IPS DF 6.9 (cell line): Measurements from ENCODE around the gene PSME3IP1.

ENCODE experiments used
- DNase-seq: peaks from one replicate; pipeline ENCODE4 v3.0.0-alpha.2; 2013; ENCODE audit warnings: low read depth, low spot score
- H3K27ac ChIP-seq: one replicate; pipeline ENCODE4 v1.5.1; 2013; ENCODE audit warnings: low read length, control low read depth
- H3K27me3 ChIP-seq: 2 replicates; pipeline ENCODE4 v1.6.1; 2013; ENCODE audit warnings: mild to moderate bottlenecking, low read length; ENCODE audit not compliant: control insufficient read depth, insufficient read depth
- H3K36me3 ChIP-seq: 2 replicates; pipeline ENCODE4 v1.6.1; 2013; ENCODE audit warnings: low read length; ENCODE audit not compliant: control insufficient read depth, insufficient read depth
- H3K4me1 ChIP-seq: 2 replicates; pipeline ENCODE4 v1.6.1; 2013; ENCODE audit warnings: low read length; ENCODE audit not compliant: control insufficient read depth, insufficient read depth
- H3K4me3 ChIP-seq: 2 replicates; pipeline ENCODE4 v1.5.1; 2013; ENCODE audit warnings: mild to moderate bottlenecking, low read length
- H3K9me3 ChIP-seq: 2 replicates; pipeline ENCODE4 v1.6.1; 2013; ENCODE audit warnings: low read length, inconsistent platforms; ENCODE audit not compliant: control insufficient read depth, insufficient read depth
- WGBS: extraction: QIAGEN DNeasy Blood & Tissue Kit; methylation state at CpG from one replicate; pipeline ENCODE4 v1.1.7; 2013; ENCODE audit warnings: mixed read lengths, missing lambda C conversion rate; ENCODE audit not compliant: insufficient read length, insufficient coverage; 5-methylcytosine and 5-hydroxymethylcytosine counted together

The PSME3IP1 gene

GRCh38 chr16:57137566-57138273 is 48.1 kb downstream of the PSME3IP1 start:
- no peaks in the 10 kb centered on the region for H3K36me3 ChIP-seq
- H3K9me3 ChIP-seq = no peaks in the 10 kb centered on the region
- no peaks in the 10 kb centered on the region for H3K27me3 ChIP-seq
- WGBS = no CpG with 5 or more reads among the region's 10 CpGs
- no peak for DNase-seq
- H3K4me1 ChIP-seq = no peaks in the 10 kb centered on the region
- no peak overlapping the region for H3K27ac ChIP-seq
- H3K4me3 ChIP-seq = no peak overlapping the region

GRCh38 chr16:57137043-57137442 is 48.8 kb downstream of the PSME3IP1 start:
- H3K36me3 ChIP-seq = no peaks in the 10 kb centered on the region
- no CpG with 5 or more reads among the region's 14 CpGs for WGBS
- H3K9me3 ChIP-seq = no peaks in the 10 kb centered on the region
- no peaks in the 10 kb centered on the region for H3K27me3 ChIP-seq
- no peak for DNase-seq
- no peak overlapping the region for H3K27ac ChIP-seq
- H3K4me3 ChIP-seq = no peak overlapping the region
- no peaks in the 10 kb centered on the region for H3K4me1 ChIP-seq

- no peaks in the 10 kb centered on the region for H3K27me3 ChIP-seq
- H3K4me1 ChIP-seq = no peaks in the 10 kb centered on the region
- no peak overlapping the region for H3K27ac ChIP-seq
- H3K36me3 ChIP-seq = no peaks in the 10 kb centered on the region; the same call in 1 of the 2 replicates
- H3K4me3 ChIP-seq = no peak overlapping the region
- H3K9me3 ChIP-seq = no peaks in the 10 kb centered on the region
- no CpG with 5 or more reads among the region's 2 CpGs for WGBS
- DNase-seq = no peak
Observed at GRCh38 chr16:57134982-57135381, 50.9 kb downstream of the PSME3IP1 start.

GRCh38 chr16:57133886-57134285 is 52.0 kb downstream of the PSME3IP1 start:
- H3K4me3 ChIP-seq = no peak overlapping the region
- no peak overlapping the region for H3K27ac ChIP-seq
- H3K4me1 ChIP-seq = no peaks in the 10 kb centered on the region
- WGBS = no CpG with 5 or more reads among the region's 10 CpGs
- H3K9me3 ChIP-seq = no peaks in the 10 kb centered on the region
- no peaks in the 10 kb centered on the region for H3K27me3 ChIP-seq
- DNase-seq = no peak
- H3K36me3 ChIP-seq = no peaks in the 10 kb centered on the region; the same call in 1 of the 2 replicates

GRCh38 chr16:57133031-57133430 is 52.8 kb downstream of the PSME3IP1 start:
- no peak for DNase-seq
- Histone ChIP-seq H3K27ac (no peak overlapping the region), H3K27me3 (no peaks in the 10 kb centered on the region), H3K36me3 (no peaks in the 10 kb centered on the region; the same call in 1 of the 2 replicates), H3K9me3 (no peaks in the 10 kb centered on the region), H3K4me1 (no peaks in the 10 kb centered on the region), H3K4me3 (no peak overlapping the region)
- WGBS = no CpG with 5 or more reads among the region's 4 CpGs

GRCh38 chr16:57132470-57132869 is 53.4 kb downstream of the PSME3IP1 start:
- H3K9me3 ChIP-seq = no peaks in the 10 kb centered on the region
- no peak overlapping the region for H3K27ac ChIP-seq
- no peak overlapping the region for H3K4me3 ChIP-seq
- DNase-seq = no peak
- no CpG with 5 or more reads among the region's 1 CpG for WGBS
- no peaks in the 10 kb centered on the region for H3K27me3 ChIP-seq
- H3K4me1 ChIP-seq = no peaks in the 10 kb centered on the region
- H3K36me3 ChIP-seq = no peaks in the 10 kb centered on the region; the same call in 1 of the 2 replicates

- Histone ChIP-seq H3K4me1 (no peaks in the 10 kb centered on the region), H3K9me3 (no peaks in the 10 kb centered on the region), H3K27ac (no peak overlapping the region), H3K27me3 (no peaks in the 10 kb centered on the region), H3K4me3 (no peak overlapping the region), H3K36me3 (no peaks in the 10 kb centered on the region; the same call in 1 of the 2 replicates)
- no CpG with 5 or more reads among the region's 17 CpGs for WGBS
- DNase-seq = no peak
Observed at GRCh38 chr16:57131351-57131970, 54.4 kb downstream of the PSME3IP1 start.

GRCh38 chr16:57130950-57131321 is 54.9 kb downstream of the PSME3IP1 start:
- Histone ChIP-seq H3K4me3 (no peak overlapping the region), H3K9me3 (no peaks in the 10 kb centered on the region), H3K36me3 (no peaks in the 10 kb centered on the region; the same call in 1 of the 2 replicates), H3K27me3 (no peaks in the 10 kb centered on the region), H3K4me1 (no peaks in the 10 kb centered on the region), H3K27ac (no peak overlapping the region)
- no CpG with 5 or more reads among the region's 6 CpGs for WGBS
- DNase-seq = no peak

- Histone ChIP-seq H3K27ac (no peak overlapping the region), H3K9me3 (no peaks in the 10 kb centered on the region), H3K4me1 (no peaks in the 10 kb centered on the region), H3K4me3 (no peak overlapping the region), H3K36me3 (no peaks in the 10 kb centered on the region; the same call in 1 of the 2 replicates), H3K27me3 (no peaks in the 10 kb centered on the region)
- no CpG with 5 or more reads among the region's 11 CpGs for WGBS
- no peak for DNase-seq
Observed at GRCh38 chr16:57128771-57129389, 57.0 kb downstream of the PSME3IP1 start.

GRCh38 chr16:57127836-57128235 is 58.0 kb downstream of the PSME3IP1 start:
- Histone ChIP-seq H3K36me3 (no peaks in the 10 kb centered on the region; the same call in 1 of the 2 replicates), H3K27me3 (no peaks in the 10 kb centered on the region), H3K9me3 (no peaks in the 10 kb centered on the region), H3K27ac (no peak overlapping the region), H3K4me1 (no peaks in the 10 kb centered on the region), H3K4me3 (no peak overlapping the region)
- WGBS = no CpG with 5 or more reads among the region's 7 CpGs
- no peak for DNase-seq
